Measurements from ENCODE around the gene PGS1.

PGS1 gene

GRCh38 chr17:78394209-78394608 is 15.8 kb downstream of the PGS1 start:
- no peak overlapping the region for H3K4me3 ChIP-seq (ENCODE audit: control insufficient read depth, low read depth, low read length)
- no peak for DNase-seq (ENCODE audit: low read depth)
- TF ChIP-seq, protein P1, sequence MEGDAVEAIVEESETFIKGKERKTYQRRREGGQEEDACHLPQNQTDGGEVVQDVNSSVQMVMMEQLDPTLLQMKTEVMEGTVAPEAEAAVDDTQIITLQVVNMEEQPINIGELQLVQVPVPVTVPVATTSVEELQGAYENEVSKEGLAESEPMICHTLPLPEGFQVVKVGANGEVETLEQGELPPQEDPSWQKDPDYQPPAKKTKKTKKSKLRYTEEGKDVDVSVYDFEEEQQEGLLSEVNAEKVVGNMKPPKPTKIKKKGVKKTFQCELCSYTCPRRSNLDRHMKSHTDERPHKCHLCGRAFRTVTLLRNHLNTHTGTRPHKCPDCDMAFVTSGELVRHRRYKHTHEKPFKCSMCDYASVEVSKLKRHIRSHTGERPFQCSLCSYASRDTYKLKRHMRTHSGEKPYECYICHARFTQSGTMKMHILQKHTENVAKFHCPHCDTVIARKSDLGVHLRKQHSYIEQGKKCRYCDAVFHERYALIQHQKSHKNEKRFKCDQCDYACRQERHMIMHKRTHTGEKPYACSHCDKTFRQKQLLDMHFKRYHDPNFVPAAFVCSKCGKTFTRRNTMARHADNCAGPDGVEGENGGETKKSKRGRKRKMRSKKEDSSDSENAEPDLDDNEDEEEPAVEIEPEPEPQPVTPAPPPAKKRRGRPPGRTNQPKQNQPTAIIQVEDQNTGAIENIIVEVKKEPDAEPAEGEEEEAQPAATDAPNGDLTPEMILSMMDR (IDR thresholded peaks at IDR 0.05; ENCODE audit: control insufficient read depth, insufficient read depth, low read depth, low read length, missing control alignments): no peak

- H3K4me3 ChIP-seq (ENCODE audit: control insufficient read depth, low read depth, low read length): no peak overlapping the region
- TF ChIP-seq, protein P1 (IDR thresholded peaks at IDR 0.05; ENCODE audit: control insufficient read depth, insufficient read depth, low read depth, low read length, missing control alignments): no peak
- DNase-seq (ENCODE audit: low read depth): no peak
These were observed 16.7 kb downstream of the PGS1 start for GRCh38 chr17:78395155-78395554.

GRCh38 chr17:78396441-78397337 is 18.2 kb downstream of the PGS1 start:
- DNase-seq (ENCODE audit: low read depth): no peak
- TF ChIP-seq, protein P1 (IDR thresholded peaks at IDR 0.05; ENCODE audit: control insufficient read depth, insufficient read depth, low read depth, low read length, missing control alignments): no peak
- H3K4me3 ChIP-seq (ENCODE audit: control insufficient read depth, low read depth, low read length): no peak overlapping the region

DNA sequence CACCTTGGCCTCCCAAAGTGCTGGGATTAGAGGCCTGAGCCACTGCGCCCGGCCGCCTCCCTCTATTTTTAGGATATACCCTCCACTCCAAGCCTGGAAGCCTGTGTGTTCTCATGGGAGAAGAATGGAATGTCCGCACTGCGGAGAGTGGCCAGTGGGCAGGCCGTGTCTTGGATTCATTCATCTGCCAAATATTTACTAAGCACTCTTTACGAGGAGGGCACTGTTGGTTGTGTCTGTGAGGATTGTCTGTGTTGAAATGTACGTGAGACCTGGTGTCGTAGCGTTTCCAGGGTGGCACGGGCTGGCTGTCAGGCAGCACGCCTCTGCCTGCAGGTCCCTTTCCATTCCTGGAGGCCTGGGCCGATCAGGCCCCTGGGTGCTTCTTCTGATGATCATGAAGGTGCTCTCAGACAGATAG is 19.2 kb downstream of the PGS1 start:
- TF ChIP-seq, protein P1 (IDR thresholded peaks at IDR 0.05; ENCODE audit: control insufficient read depth, insufficient read depth, low read depth, low read length, missing control alignments): no peak
- DNase-seq (ENCODE audit: low read depth): no peak
- no peak overlapping the region for H3K4me3 ChIP-seq (ENCODE audit: control insufficient read depth, low read depth, low read length)

GRCh38 chr17:78398390-78398789 is 19.9 kb downstream of the PGS1 start:
- H3K4me3 ChIP-seq (ENCODE audit: control insufficient read depth, low read depth, low read length): no peak overlapping the region
- no peak for DNase-seq (ENCODE audit: low read depth)
- TF ChIP-seq, protein P1 (IDR thresholded peaks at IDR 0.05; ENCODE audit: control insufficient read depth, insufficient read depth, low read depth, low read length, missing control alignments): no peak

DNA sequence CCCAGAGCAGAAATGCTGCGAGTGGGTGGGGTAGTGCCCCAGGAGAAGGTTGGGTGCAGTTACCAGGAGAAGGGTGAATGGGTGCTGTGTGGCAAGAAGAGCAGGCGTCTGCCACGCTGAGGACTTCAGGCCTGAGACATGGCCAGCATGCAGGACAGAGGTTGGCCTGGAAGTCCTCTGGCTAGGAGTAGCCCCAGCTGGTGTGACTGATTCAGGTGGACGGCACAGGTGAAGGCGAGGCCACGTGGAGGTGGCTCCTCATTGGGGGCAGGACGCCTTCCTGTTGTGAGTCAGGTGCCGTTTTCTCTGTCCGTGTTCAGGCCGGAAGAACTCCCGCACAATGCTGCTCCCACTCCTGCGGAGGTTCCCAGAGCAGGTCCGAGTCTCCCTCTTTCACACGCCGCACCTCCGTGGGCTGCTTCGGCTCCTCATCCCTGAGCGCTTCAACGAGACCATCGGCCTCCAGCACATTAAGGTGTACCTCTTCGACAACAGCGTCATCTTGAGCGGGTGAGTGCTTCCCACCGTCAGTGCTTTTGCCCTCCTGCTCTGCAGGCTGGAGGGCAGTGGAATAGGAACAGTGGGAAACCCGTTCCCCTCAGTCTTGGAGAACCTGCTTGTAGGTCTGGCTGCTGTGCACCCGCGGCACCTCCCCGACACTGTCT is 20.7 kb downstream of the PGS1 start:
- TF ChIP-seq, protein P1 (IDR thresholded peaks at IDR 0.05; ENCODE audit: control insufficient read depth, insufficient read depth, low read depth, low read length, missing control alignments): no peak
- DNase-seq (ENCODE audit: low read depth): no peak
- H3K4me3 ChIP-seq (ENCODE audit: control insufficient read depth, low read depth, low read length): no peak overlapping the region
